Endothelial cell of umbilical vein (primary cell): ENCODE measurements around the gene TERC. TPM values are rescaled to one million over a fixed set of nuclear protein-coding genes. Genes with fewer than 3 reads are reported as not detected.

Experiments used
- BruUV-seq: library from RNA; stranded (reverse); fragments of 400-500 nt; replicated peaks from 2 replicates; lab custom pipeline; 2021; lab: Mats Ljungman, UMichigan
- CTCF ChIA-PET: fragments of 300-600, 350-600 bp; sonication (Branson Sonifier 250); formaldehyde crosslinking; loops from one replicate; lab custom pipeline; 2021; ENCODE audit warnings: antibody characterized with exemption, inconsistent platforms; lab: Charles Lee
- POLR2A ChIA-PET: fragments of 300-600, 350-600 bp; sonication (Branson Sonifier 250); formaldehyde crosslinking; loops from one replicate; lab custom pipeline; 2021; ENCODE audit warnings: antibody characterized with exemption, inconsistent platforms; lab: Charles Lee
- DNase-seq: peaks from one replicate; pipeline ENCODE4 v3.0.0-alpha.2; 2011; ENCODE audit warnings: low read depth, low spot score
- FAIRE-seq: peaks from 2 replicates; lab custom pipeline; 2011; peaks lifted over from hg19 to GRCh38; lab: Jason Lieb, UNC
- H2AFZ ChIP-seq: 2 replicates; pipeline ENCODE4 v1.6.0; 2012; ENCODE audit warnings: low read depth, low read length, control low read depth, inconsistent platforms
- H3K27ac ChIP-seq: 2 replicates; pipeline ENCODE4 v1.5.1; 2011; ENCODE audit warnings: low read depth, mild to moderate bottlenecking, control low read depth, low read length, moderate library complexity; ENCODE audit not compliant: insufficient read depth
- H3K27me3 ChIP-seq, 2 experiments: 2 replicates each; pipeline versions ENCODE4 v1.6.0 to v1.6.1; 2011; ENCODE audit warnings: low read length in 2 of 2, mixed read lengths in 1 of 2; ENCODE audit not compliant: control insufficient read depth in 2 of 2, insufficient read depth in 2 of 2
- H3K36me3 ChIP-seq, 2 experiments: 2 replicates in 1 of 2; 3 replicates in 1 of 2; pipeline ENCODE4 v1.5.1; 2011; ENCODE audit warnings: low read length in 2 of 2, mild to moderate bottlenecking in 1 of 2, moderate library complexity in 1 of 2; ENCODE audit not compliant: control insufficient read depth in 2 of 2, insufficient read depth in 2 of 2; ENCODE audit errors: extremely low read depth in 1 of 2
- H3K4me1 ChIP-seq: 3 replicates; pipeline ENCODE4 v1.5.1; 2011; ENCODE audit warnings: mild to moderate bottlenecking, low read length; ENCODE audit not compliant: control insufficient read depth, insufficient read depth; ENCODE audit errors: extremely low read depth
- H3K4me2 ChIP-seq: 2 replicates; pipeline ENCODE4 v1.6.1; 2011; ENCODE audit warnings: low read length, control low read depth, mixed read lengths; ENCODE audit not compliant: insufficient read depth
- H3K4me3 ChIP-seq, 3 experiments: fragments of 200-600 bp in 1 of 3; sonication (generic), shearing (Covaris generic) in 1 of 3; replicated peaks in 1 of 3; 2 replicates each; pipeline ENCODE4 v1.5.1; 2011 to 2016; ENCODE audit warnings: control low read depth in 3 of 3, low read length in 3 of 3, mild to moderate bottlenecking in 2 of 3, inconsistent platforms in 1 of 3, low read depth in 1 of 3, moderate library complexity in 1 of 3; ENCODE audit not compliant: insufficient read depth in 1 of 3
- H3K79me2 ChIP-seq: 2 replicates; pipeline ENCODE4 v1.6.0; 2012; ENCODE audit warnings: low read length, inconsistent platforms; ENCODE audit not compliant: control insufficient read depth, insufficient read depth
- H3K9ac ChIP-seq: replicated peaks from 2 replicates; pipeline ENCODE3; 2011; ENCODE audit warnings: low read length, control low read depth; ENCODE audit not compliant: insufficient read depth; ENCODE audit errors: extremely low read depth
- H3K9me1 ChIP-seq: replicated peaks from 3 replicates; pipeline ENCODE4 v1.6.0; 2011; ENCODE audit warnings: mild to moderate bottlenecking, low read length; ENCODE audit not compliant: control insufficient read depth, insufficient read depth; ENCODE audit errors: extremely low read depth
- H3K9me3 ChIP-seq: replicated peaks from 2 replicates; pipeline ENCODE4 v1.5.1; 2012; ENCODE audit warnings: low read length, inconsistent platforms; ENCODE audit not compliant: control insufficient read depth, insufficient read depth
- H4K20me1 ChIP-seq: replicated peaks from 2 replicates; pipeline ENCODE3; 2011; ENCODE audit warnings: mild to moderate bottlenecking, low read length; ENCODE audit not compliant: control insufficient read depth, insufficient read depth; ENCODE audit errors: extremely low read depth
- CTCF ChIP-seq, 2 donors: IDR thresholded peaks; 1 replicate in 1 of 2; 2 replicates in 1 of 2; pipeline ENCODE4 v1.5.1; 2011; ENCODE audit warnings: low read length in 2 of 2, mild to moderate bottlenecking in 2 of 2, moderate library complexity in 2 of 2, control low read depth in 1 of 2, inconsistent platforms in 1 of 2, low read depth in 1 of 2; ENCODE audit not compliant: insufficient read depth in 1 of 2; ENCODE audit errors: extremely low read depth in 1 of 2
- EZH2 ChIP-seq: IDR thresholded peaks from 2 replicates; pipeline ENCODE4 v1.6.1; 2012; ENCODE audit warnings: borderline replicate concordance, low read depth, mild to moderate bottlenecking, moderate library complexity, low read length, inconsistent platforms; ENCODE audit not compliant: severe bottlenecking
- FOS ChIP-seq: IDR thresholded peaks from 2 replicates; pipeline ENCODE4 v1.6.1; 2011; ENCODE audit warnings: mild to moderate bottlenecking, low read length, moderate library complexity, borderline replicate concordance; ENCODE audit not compliant: insufficient read depth
- GATA2 ChIP-seq: IDR thresholded peaks from 2 replicates; pipeline ENCODE4 v1.7.0; 2011; ENCODE audit warnings: low read depth, mild to moderate bottlenecking, moderate library complexity, mixed read lengths, low read length; ENCODE audit not compliant: insufficient read length, insufficient read depth
- JUN ChIP-seq: IDR thresholded peaks from 2 replicates; pipeline ENCODE4 v1.6.1; 2011; ENCODE audit warnings: borderline replicate concordance, low read depth; ENCODE audit not compliant: insufficient read length, insufficient read depth
- MAX ChIP-seq: IDR thresholded peaks from 2 replicates; pipeline ENCODE4 v1.6.1; 2011; ENCODE audit not compliant: insufficient read depth, insufficient read length
- MYC ChIP-seq: IDR thresholded peaks from one replicate; pipeline ENCODE4 v1.6.1; 2011; ENCODE audit warnings: mild to moderate bottlenecking, low read depth, low read length
- POLR2A ChIP-seq: IDR thresholded peaks from 2 replicates; pipeline ENCODE4 v1.6.1; 2012; ENCODE audit warnings: low read depth, mild to moderate bottlenecking, control low read depth, low read length
- POLR2AphosphoS5 ChIP-seq: IDR thresholded peaks from 2 replicates; pipeline ENCODE4 v1.6.1; 2012; ENCODE audit warnings: low read depth, mild to moderate bottlenecking, control low read depth, low read length, moderate library complexity; ENCODE audit not compliant: insufficient read depth
- dilution Hi-C: fragments of 300-500 bp; cut with MboI; formaldehyde crosslinking; loops from one replicate; pipeline ENCODE4 v1.15.0; 2019; ENCODE audit warnings: low sequenced_read_pairs; ENCODE audit not compliant: extremely low pct_ligation_motif_present
- intact Hi-C: fragments of 100-400 bp; cut with micrococcal nuclease; formaldehyde crosslinking; loops from one replicate; pipeline ENCODE4 v1.10.0; 2022
- polyA plus RNA-seq, 4 experiments: library from polyadenylated mRNA; depleted of rRNA in 3 of 4; stranded (reverse) in 3 of 4; unstranded in 1 of 4; fragments of >200 nt; gene quantifications; 2 replicates each; pipeline versions ENCODE4 v1.2.1 to v1.2.3, GENCODE V29; 2011 to 2012; ENCODE audit warnings: missing spikeins in 1 of 4
- total RNA-seq: library from RNA; stranded (reverse); gene quantifications from 2 replicates; pipeline ENCODE4 v1.2.3, GENCODE V29; 2021

The TERC gene
- total and polyA plus RNA-seq, 2 donors (not counting 3 experiments of a cell fraction or from before 2014, with no cell fraction given), result 2.6 to 6.1 TPM

- Histone ChIP-seq H4K20me1 (no peaks in the 10 kb centered on the region), H3K9me3 (no peaks in the 10 kb centered on the region), H3K4me1 (no peaks in the 10 kb centered on the region), H3K27ac (no peak overlapping the region), H3K36me3 (no peaks in the 10 kb centered on the region), H3K27me3 (no peaks in the 10 kb centered on the region), H3K79me2 (no peaks in the 10 kb centered on the region), H3K4me3 (no peak overlapping the region), H3K9ac (no peak overlapping the region), H3K9me1 (no peaks in the 10 kb centered on the region), H3K4me2 (no peak overlapping the region), H2AFZ (no peak overlapping the region)
- CTCF ChIA-PET, result no interaction called here
- dilution Hi-C loops (no loop called here), intact Hi-C loops (no loop called here)
- DNase-seq, result no peak
- no TSS peak for BruUV-seq
- TF ChIP-seq EZH2 (no peak), MAX (no peak), MYC (no peak), CTCF (IDR thresholded peaks at IDR 0.05; ENCODE audit: extremely low read depth in 1 of 2, insufficient read depth in 1 of 2, low read depth in 1 of 2, low read length in 2 of 2) (no peak), POLR2A (no peak), GATA2 (no peak), FOS (no peak), POLR2AphosphoS5 (no peak), JUN (no peak)
- POLR2A ChIA-PET, result no interaction called here
- FAIRE-seq, result no peak
Observed at GRCh38 chr3:169804681-169805080, 39.8 kb upstream of the TERC start.
